Measurements from ENCODE around the gene NRXN2.

DNA sequence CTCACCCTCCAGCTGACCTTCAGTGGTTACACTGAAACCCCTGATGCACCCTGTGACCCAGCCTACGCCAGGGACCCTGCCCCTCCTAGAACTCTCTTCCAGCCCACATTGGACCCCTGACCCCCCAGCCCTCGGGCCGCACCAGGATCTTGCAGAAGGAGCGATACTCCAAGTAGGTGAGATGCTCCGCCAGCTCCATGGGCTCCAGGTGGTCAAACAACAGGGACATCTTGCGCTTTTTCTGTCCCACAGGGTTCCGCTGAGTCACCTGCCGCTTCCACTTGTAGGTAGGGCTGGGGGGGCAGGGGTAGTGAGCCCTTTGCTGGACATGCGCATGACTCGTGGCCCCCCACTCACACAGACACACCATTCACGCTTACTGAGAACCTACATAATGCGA, 16.9 kb upstream of the NRXN2 start:
- TF ChIP-seq POLR2A (IDR thresholded peaks at IDR 0.05; ENCODE audit: extremely low read depth, insufficient read length) (no peak), MYC (IDR thresholded peaks at IDR 0.05; ENCODE audit: low read depth, low read length) (no peak)
- TF ChIP-seq, protein P1, sequence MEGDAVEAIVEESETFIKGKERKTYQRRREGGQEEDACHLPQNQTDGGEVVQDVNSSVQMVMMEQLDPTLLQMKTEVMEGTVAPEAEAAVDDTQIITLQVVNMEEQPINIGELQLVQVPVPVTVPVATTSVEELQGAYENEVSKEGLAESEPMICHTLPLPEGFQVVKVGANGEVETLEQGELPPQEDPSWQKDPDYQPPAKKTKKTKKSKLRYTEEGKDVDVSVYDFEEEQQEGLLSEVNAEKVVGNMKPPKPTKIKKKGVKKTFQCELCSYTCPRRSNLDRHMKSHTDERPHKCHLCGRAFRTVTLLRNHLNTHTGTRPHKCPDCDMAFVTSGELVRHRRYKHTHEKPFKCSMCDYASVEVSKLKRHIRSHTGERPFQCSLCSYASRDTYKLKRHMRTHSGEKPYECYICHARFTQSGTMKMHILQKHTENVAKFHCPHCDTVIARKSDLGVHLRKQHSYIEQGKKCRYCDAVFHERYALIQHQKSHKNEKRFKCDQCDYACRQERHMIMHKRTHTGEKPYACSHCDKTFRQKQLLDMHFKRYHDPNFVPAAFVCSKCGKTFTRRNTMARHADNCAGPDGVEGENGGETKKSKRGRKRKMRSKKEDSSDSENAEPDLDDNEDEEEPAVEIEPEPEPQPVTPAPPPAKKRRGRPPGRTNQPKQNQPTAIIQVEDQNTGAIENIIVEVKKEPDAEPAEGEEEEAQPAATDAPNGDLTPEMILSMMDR (IDR thresholded peaks at IDR 0.05; ENCODE audit: low read depth, low read length), result no peak
